Renal cortex interstitium (tissue), 11 donors: ENCODE measurements around the gene GPR108. TPM values are rescaled to one million over a fixed set of nuclear protein-coding genes. Genes with fewer than 3 reads are reported as not detected.
"Not testable (repeated sequence)": the region's sequence is repeated elsewhere in the genome, so short reads cannot be mapped to it uniquely, and the experiment has no call there.

Experiments used
- DNase-seq, 11 donors: peaks; one replicate each; pipeline ENCODE4 v3.0.0-alpha.2; 2013; ENCODE audit warnings: low read depth in 9 of 11, low spot score in 4 of 11; ENCODE audit errors: extremely low read depth in 1 of 11
- polyA plus RNA-seq, 3 donors: library from polyadenylated mRNA; unstranded; fragments of 120-200 nt; gene quantifications; one replicate each; pipeline ENCODE4 v1.2.1, GENCODE V29; 2013; ENCODE audit not compliant: insufficient read length in 3 of 3

GPR108 gene
- polyA plus RNA-seq, 3 donors, result 52.5 to 76.0 (median 66.5) TPM

DNA sequence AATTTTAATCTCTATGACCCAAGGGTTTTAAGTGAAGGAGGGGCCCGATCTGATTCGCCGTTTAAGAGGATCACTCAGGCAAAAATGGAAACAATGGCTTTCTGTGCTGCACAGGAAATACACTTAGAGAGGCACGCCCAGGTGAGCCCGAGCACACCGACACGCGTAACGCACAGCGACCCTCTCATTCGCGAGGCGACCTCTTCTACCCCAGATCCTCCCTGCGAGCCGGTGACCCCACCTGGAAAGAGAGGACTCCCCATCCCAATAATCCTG lies 29.6 kb upstream of the GPR108 start:
- DNase-seq, result no peak

DNA sequence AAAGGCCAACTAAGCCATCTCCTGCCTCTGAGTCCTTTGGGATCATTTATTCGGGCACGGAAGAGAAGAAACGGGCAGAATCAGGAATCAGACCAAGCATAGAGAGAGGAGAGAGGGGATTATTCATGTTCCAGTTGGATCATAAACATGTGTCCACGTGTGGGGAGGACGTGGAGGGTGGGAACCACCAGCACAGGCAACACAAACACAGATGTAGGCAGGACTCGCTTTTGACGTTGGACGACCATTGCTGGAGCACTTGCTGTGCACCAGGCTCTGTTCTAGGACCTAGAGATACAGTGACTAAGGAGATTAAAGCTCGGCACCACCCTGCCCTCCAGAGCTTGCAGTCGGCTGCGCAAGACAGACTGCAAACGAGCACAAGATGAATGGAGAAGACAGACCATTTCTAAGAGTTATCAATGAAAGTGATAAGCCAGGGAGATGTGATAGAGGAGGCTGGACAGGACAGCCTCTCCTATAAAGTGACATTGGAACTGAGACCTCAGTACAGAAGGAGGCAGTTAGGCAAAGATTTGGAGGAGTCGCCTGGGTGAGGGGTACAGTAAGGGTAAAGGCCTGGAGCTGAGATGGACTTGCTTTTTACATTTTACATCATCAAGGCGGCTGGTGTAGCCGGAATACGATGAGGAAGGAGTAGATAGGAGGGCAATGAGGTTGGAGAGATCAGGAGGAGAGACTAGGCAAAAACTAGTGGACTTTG lies 29.1 kb upstream of the GPR108 start:
- no peak for DNase-seq

- DNase-seq, result peak in 4 of 11 donors; percentile 59 to 71 (median 62)
These were observed 28.5 kb upstream of the GPR108 start for GRCh38 chr19:6765738-6766356.

- DNase-seq, result not testable (repeated sequence)
These were observed 24.9 kb upstream of the GPR108 start for GRCh38 chr19:6762253-6762797.

GRCh38 chr19:6761053-6761676 lies 23.8 kb upstream of the GPR108 start:
- no peak for DNase-seq

- DNase-seq, result no peak
These were observed 23.2 kb upstream of the GPR108 start for GRCh38 chr19:6760606-6761005.

GRCh38 chr19:6754653-6755463 lies 17.5 kb upstream of the GPR108 start:
- no peak for DNase-seq

- DNase-seq, result no peak
These were observed 16.8 kb upstream of the GPR108 start for GRCh38 chr19:6754136-6754535.

DNA sequence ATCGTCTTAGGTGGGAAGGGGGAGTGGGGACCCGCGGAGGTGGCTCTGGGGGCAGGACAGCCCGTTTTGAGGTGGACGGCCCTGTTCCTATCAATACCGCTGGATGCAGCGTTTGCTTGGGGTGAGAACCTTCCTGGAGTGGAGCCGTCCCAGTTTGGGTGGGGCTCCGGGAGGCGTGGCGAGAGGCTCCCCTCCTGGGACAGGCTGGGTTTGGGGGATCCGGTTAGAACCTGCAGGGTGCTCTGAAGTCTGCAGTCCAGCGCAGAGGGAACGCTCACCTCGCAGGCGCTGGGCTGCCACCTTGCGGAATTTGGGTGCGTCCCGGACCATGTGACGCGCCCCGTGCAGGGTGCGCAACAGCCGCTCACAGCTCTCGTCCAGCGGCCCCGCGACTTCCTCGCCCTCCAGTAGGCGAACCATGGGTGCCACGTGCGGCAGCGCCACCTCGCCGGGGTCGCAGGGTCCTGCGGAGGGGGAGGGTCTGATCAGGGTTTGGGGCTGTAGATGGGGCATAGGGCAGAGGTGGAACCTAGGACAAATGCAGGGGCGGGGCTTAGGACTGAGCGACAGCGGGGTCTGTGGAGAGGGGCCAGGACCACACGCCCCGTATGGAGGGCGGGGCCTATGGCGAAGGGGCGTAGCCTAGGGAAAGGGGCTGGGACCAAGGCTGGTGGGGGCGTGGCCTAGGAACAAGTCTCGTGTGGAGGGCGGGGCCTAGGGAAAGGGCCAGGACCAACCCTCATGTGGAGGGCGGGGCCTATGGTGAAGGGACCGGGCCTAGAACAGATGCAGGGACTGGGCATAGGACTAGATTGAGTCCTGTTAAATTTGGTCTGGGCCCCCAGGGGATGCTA lies 16.0 kb upstream of the GPR108 start:
- peak in 1 of 11 donors; percentile 69 for DNase-seq

DNA sequence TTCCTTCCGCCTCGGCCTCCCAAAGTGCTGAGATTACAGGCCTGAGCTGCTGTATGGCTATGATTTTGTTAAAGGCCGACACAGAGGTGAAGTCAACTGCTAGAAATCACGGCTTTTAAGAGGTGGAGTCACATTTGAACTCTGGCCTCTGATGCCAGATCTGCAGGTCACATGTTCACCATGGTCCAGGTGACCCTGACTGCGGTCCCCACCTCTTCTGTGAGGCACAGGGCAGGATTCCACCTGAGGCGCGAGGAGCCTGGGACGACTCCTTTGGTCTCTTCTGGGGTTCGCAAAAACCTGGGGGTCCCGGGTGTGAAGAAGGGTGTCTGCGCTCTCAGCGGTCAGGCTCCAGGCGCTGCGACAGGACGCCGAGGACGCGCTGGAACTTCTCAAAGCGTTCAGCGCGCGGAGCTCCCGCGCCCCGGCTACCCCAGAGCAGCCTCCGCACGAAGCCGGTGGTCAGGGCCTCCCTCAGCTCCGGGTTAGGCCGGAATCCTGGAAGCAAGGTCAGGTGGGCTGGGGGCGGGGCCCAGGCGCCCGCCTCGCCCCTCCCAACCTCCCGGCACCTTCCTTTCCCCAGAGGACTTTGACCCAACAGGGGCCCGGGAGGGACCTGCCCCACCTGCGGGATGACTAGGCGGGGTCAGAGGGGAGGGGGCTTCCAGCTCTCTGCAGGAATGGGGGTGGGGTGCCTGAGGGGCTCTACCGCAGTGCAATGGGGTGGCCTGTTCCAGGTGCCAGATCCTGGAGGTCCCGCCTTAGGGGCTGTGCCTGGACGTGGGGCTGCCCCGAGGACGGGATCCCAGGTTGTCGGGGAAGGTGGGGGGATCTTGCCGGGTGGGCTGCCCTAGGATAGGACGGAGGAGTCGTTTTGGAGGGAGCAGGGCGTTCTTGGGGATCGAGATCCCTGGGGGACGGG lies 15.1 kb upstream of the GPR108 start:
- DNase-seq, result peak in 1 of 11 donors; percentile 51

DNA sequence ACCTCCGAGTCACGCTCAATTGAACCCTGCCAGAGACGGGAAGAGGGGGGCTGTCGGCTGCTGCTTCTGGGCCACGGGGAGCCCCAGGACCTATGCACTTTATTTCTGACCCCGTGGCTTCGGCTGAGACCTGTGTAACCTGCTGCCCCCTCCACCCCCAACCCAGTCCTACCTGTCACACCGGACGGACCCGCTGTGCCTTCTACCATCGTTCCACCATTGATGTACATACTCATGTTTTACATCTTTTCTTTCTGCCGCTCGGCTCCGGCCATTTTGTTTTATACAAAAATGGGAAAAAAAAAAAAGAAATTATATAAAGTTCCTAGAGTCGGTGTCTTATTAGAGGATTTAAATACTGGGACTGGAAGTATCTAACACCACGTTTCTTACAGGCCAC lies 13.8 kb upstream of the GPR108 start:
- no peak for DNase-seq

DNA sequence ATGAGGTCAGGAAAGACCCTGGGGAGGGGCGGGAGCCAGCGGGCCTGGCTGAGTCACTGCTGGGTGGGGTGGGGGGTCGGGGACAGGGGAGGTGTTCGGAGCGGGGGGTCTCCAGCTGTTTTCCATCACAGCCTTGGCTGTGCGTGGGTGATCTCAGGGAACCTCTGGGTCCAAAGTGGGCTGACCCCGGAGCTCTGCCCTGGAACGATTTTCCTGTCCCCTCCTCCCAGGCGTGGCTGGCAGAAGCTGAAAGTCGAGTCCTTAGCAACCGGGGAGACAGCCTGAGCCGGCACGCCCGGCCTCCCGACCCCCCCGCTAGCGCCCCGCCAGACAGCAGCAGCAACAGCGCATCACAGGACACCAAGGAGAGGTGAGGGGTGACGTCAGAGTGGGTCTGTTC lies 12.7 kb upstream of the GPR108 start:
- DNase-seq, result no peak

GRCh38 chr19:6748543-6748942 lies 11.2 kb upstream of the GPR108 start:
- not testable (repeated sequence) for DNase-seq

GRCh38 chr19:6745965-6746364 lies 8.6 kb upstream of the GPR108 start:
- DNase-seq, result no peak

- peak in 3 of 11 donors; percentile 79 to 86 (median 82) for DNase-seq
These were observed 7.3 kb upstream of the GPR108 start for GRCh38 chr19:6744381-6745301.

- DNase-seq, result no peak
These were observed 6.5 kb upstream of the GPR108 start for GRCh38 chr19:6743714-6744380.
